H9 (cell line): Measurements from ENCODE around the gene HIC2. TPM values are rescaled to one million over a fixed set of nuclear protein-coding genes. Genes with fewer than 3 reads are reported as not detected.
"Not testable (repeated sequence)": the region's sequence is repeated elsewhere in the genome, so short reads cannot be mapped to it uniquely, and the experiment has no call there.

Experiments
- DNase-seq: peaks from one replicate; pipeline ENCODE4 v3.0.0-alpha.2; 2017
- H2AFZ ChIP-seq: one replicate; pipeline ENCODE4 v1.6.1; 2013; ENCODE audit warnings: mild to moderate bottlenecking, low read length, control low read depth, moderate library complexity
- H2AK5ac ChIP-seq: 2 replicates; pipeline ENCODE4 v1.6.1; 2013; ENCODE audit warnings: low read length, control low read depth, mixed read lengths; ENCODE audit not compliant: insufficient read length
- H2BK120ac ChIP-seq: one replicate; pipeline ENCODE4 v1.6.1; 2013; ENCODE audit warnings: low read depth, mild to moderate bottlenecking, low read length, control low read depth, inconsistent platforms; ENCODE audit not compliant: poor library complexity, severe bottlenecking
- H2BK12ac ChIP-seq: 2 replicates; pipeline ENCODE4 v1.6.1; 2013; ENCODE audit warnings: low read length, control low read depth, mixed read lengths, low read depth; ENCODE audit not compliant: insufficient read length
- H2BK15ac ChIP-seq: 2 replicates; pipeline ENCODE4 v1.6.1; 2013; ENCODE audit warnings: low read depth, low read length, control low read depth
- H2BK20ac ChIP-seq: one replicate; pipeline ENCODE4 v1.6.1; 2013; ENCODE audit warnings: low read depth, mild to moderate bottlenecking, low read length, control low read depth, inconsistent platforms; ENCODE audit not compliant: poor library complexity, severe bottlenecking
- H2BK5ac ChIP-seq: 2 replicates; pipeline ENCODE4 v1.6.1; 2013; ENCODE audit warnings: low read length, control low read depth, mixed read lengths; ENCODE audit not compliant: insufficient read length
- H3K14ac ChIP-seq: 2 replicates; pipeline ENCODE4 v1.6.1; 2013; ENCODE audit warnings: low read length, control low read depth; ENCODE audit not compliant: insufficient read depth
- H3K18ac ChIP-seq: 2 replicates; pipeline ENCODE4 v1.6.1; 2013; ENCODE audit warnings: low read depth, mild to moderate bottlenecking, mixed read lengths, low read length, control low read depth; ENCODE audit not compliant: insufficient read length
- H3K23ac ChIP-seq: 2 replicates; pipeline ENCODE4 v1.6.1; 2013; ENCODE audit warnings: low read length, control low read depth, mixed read lengths, low read depth; ENCODE audit not compliant: insufficient read length
- H3K23me2 ChIP-seq: 2 replicates; pipeline ENCODE4 v1.6.1; 2013; ENCODE audit warnings: low read depth, mild to moderate bottlenecking, mixed read lengths, low read length, control low read depth; ENCODE audit not compliant: insufficient read length, poor library complexity, severe bottlenecking
- H3K27ac ChIP-seq: 2 replicates; pipeline ENCODE4 v1.5.1; 2013; ENCODE audit warnings: low read length, control low read depth, mixed read lengths, low read depth; ENCODE audit not compliant: insufficient read length
- H3K27me3 ChIP-seq: 2 replicates; pipeline ENCODE4 v1.6.1; 2013; ENCODE audit warnings: low read length, control low read depth, inconsistent platforms; ENCODE audit not compliant: insufficient read depth
- H3K4ac ChIP-seq: 2 replicates; pipeline ENCODE4 v1.6.1; 2013; ENCODE audit warnings: low read depth, mild to moderate bottlenecking, control low read depth, inconsistent platforms, low read length, moderate library complexity
- H3K4me1 ChIP-seq: 2 replicates; pipeline ENCODE4 v1.6.1; 2013; ENCODE audit warnings: low read length, control low read depth, inconsistent platforms; ENCODE audit not compliant: insufficient read depth
- H3K4me2 ChIP-seq: 2 replicates; pipeline ENCODE4 v1.6.1; 2013; ENCODE audit warnings: low read length, control low read depth, mixed read lengths; ENCODE audit not compliant: insufficient read length, insufficient read depth
- H3K56ac ChIP-seq: 2 replicates; pipeline ENCODE4 v1.6.1; 2013; ENCODE audit warnings: low read depth, mild to moderate bottlenecking, mixed read lengths, low read length, control low read depth; ENCODE audit not compliant: insufficient read length
- H3K79me1 ChIP-seq: 2 replicates; pipeline ENCODE4 v1.6.1; 2013; ENCODE audit warnings: low read depth, mild to moderate bottlenecking, moderate library complexity, low read length, control low read depth, inconsistent platforms; ENCODE audit not compliant: insufficient read depth, poor library complexity, severe bottlenecking
- H3K79me2 ChIP-seq: 2 replicates; pipeline ENCODE4 v1.6.1; 2013; ENCODE audit warnings: low read length, control low read depth, inconsistent platforms; ENCODE audit not compliant: insufficient read depth
- H3K9ac ChIP-seq: 2 replicates; pipeline ENCODE4 v1.6.1; 2013; ENCODE audit warnings: low read length, control low read depth, mixed read lengths; ENCODE audit not compliant: insufficient read length; ENCODE audit errors: extremely low read depth
- H3K9me3 ChIP-seq: one replicate; pipeline ENCODE4 v1.6.1; 2013; ENCODE audit warnings: low read depth, low read length, inconsistent platforms; ENCODE audit not compliant: control insufficient read depth
- H3T11ph ChIP-seq: one replicate; pipeline ENCODE4 v1.6.1; 2013; ENCODE audit warnings: mild to moderate bottlenecking, low read length, control low read depth, inconsistent platforms
- H4K20me1 ChIP-seq: one replicate; pipeline ENCODE4 v1.6.1; 2013; ENCODE audit not compliant: control insufficient read depth, insufficient read length, insufficient read depth
- H4K5ac ChIP-seq: 2 replicates; pipeline ENCODE4 v1.6.1; 2013; ENCODE audit warnings: low read depth, mild to moderate bottlenecking, mixed read lengths, low read length, control low read depth; ENCODE audit not compliant: insufficient read length
- H4K8ac ChIP-seq: replicated peaks from 2 replicates; pipeline ENCODE4 v1.6.1; 2013; ENCODE audit warnings: low read length, control low read depth, mixed read lengths, low read depth; ENCODE audit not compliant: insufficient read length
- H4K91ac ChIP-seq: 2 replicates; pipeline ENCODE4 v1.6.1; 2013; ENCODE audit warnings: low read depth, mild to moderate bottlenecking, moderate library complexity, mixed read lengths, low read length, control low read depth; ENCODE audit not compliant: insufficient read length
- H3K27ac Mint-ChIP-seq, 3 experiments: 2 replicates in 2 of 3; 3 replicates in 1 of 3; pipeline ENCODE4 v1.8.0; 2020 to 2021; ENCODE audit warnings: mixed read lengths in 3 of 3, mild to moderate bottlenecking in 1 of 3, moderate library complexity in 1 of 3
- H3K27me3 Mint-ChIP-seq: 2 replicates; pipeline ENCODE4 v1.8.0; 2021; ENCODE audit warnings: low read depth, mild to moderate bottlenecking, moderate library complexity, mixed read lengths
- H3K36me3 Mint-ChIP-seq, 3 experiments: 2 replicates in 2 of 3; 3 replicates in 1 of 3; pipeline ENCODE4 v1.8.0; 2020 to 2021; ENCODE audit warnings: low read depth in 3 of 3, mixed read lengths in 3 of 3; ENCODE audit not compliant: insufficient read depth in 1 of 3
- H3K4me1 Mint-ChIP-seq, 2 experiments: 2 replicates each; pipeline ENCODE4 v1.8.0; 2020; ENCODE audit warnings: mixed read lengths in 2 of 2
- H3K4me3 Mint-ChIP-seq, 2 experiments: 2 replicates in 1 of 2; 3 replicates in 1 of 2; pipeline ENCODE4 v1.8.0; 2020 to 2021; ENCODE audit warnings: mild to moderate bottlenecking in 2 of 2, mixed read lengths in 2 of 2, moderate library complexity in 1 of 2
- H3K9me3 Mint-ChIP-seq, 2 experiments: 2 replicates in 1 of 2; 3 replicates in 1 of 2; pipeline ENCODE4 v1.8.0; 2020; ENCODE audit warnings: mild to moderate bottlenecking in 2 of 2, mixed read lengths in 2 of 2, moderate library complexity in 1 of 2
- WGBS: extraction: QIAGEN DNeasy Blood & Tissue Kit; methylation state at CpG from one replicate; pipeline ENCODE4 v1.1.7; 2013; ENCODE audit warnings: missing lambda C conversion rate, low lambda C conversion rate, mixed read lengths; ENCODE audit not compliant: insufficient read length; ENCODE audit errors: extremely low coverage; 5-methylcytosine and 5-hydroxymethylcytosine counted together
- total RNA-seq: library from RNA; stranded (reverse); gene quantifications from 2 replicates; pipeline ENCODE4 v1.2.1, GENCODE V29; 2021

HIC2 gene
- total RNA-seq, 1 experiment from 2014 or later: 24.9 TPM

DNA sequence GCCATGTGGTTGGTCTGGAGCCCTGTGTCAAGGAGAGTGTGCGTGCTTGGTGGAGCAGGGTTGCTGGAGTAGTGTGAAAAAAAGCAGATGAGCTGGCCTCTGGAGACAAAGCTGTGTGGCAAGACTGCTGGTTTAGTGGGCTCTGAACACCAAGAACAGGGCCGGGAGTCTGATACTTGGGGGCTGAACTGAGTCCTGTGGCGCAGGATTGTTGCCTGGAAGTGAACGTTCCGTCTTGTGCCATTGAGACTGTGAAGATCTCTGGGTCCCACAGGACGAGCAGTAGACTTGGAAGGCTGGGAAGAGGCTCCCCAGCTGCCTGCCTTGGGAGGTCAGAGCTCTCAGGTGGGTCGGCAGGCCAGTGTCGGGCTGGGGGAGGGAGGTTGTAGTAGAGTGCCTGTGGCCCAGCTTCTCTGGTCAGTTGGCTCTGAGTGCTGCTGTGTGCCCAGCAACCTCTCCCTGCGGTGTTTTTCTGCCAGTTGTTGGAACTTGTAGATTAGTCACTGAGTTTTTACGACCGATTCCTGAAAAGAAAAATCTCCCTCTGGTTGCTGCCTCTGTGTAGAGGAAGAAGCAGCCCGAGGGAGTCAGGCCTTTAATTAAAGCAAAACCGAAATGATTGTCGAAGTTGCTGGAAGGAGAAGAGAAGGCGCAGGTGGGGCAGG, 1.9 kb downstream of the HIC2 start:
- not testable (repeated sequence) for H3K18ac ChIP-seq, H3K4me1 Mint-ChIP-seq, H2BK120ac ChIP-seq, H3K27ac ChIP-seq, H3K36me3 Mint-ChIP-seq, H3K9me3 Mint-ChIP-seq, H4K5ac ChIP-seq, H3K9me3 ChIP-seq, H3K23ac ChIP-seq, H3K79me2 ChIP-seq, H3T11ph ChIP-seq, H3K27me3 ChIP-seq, H3K27ac Mint-ChIP-seq, H2BK12ac ChIP-seq, DNase-seq, H4K20me1 ChIP-seq, H4K91ac ChIP-seq, H2BK20ac ChIP-seq, H2AK5ac ChIP-seq, H2AFZ ChIP-seq, H3K9ac ChIP-seq, H3K4me1 ChIP-seq, H3K79me1 ChIP-seq, H3K23me2 ChIP-seq, H4K8ac ChIP-seq, H3K4me3 Mint-ChIP-seq, H2BK5ac ChIP-seq, H3K27me3 Mint-ChIP-seq, H3K4me2 ChIP-seq, H3K14ac ChIP-seq, H3K4ac ChIP-seq, H3K56ac ChIP-seq, H2BK15ac ChIP-seq
- no CpG with 5 or more reads among the region's 15 CpGs for WGBS

GRCh38 chr22:21420180-21420763, 3.1 kb downstream of the HIC2 start:
- not testable (repeated sequence) for H3K23ac ChIP-seq, H3K4me3 Mint-ChIP-seq, H3K56ac ChIP-seq, H2BK12ac ChIP-seq, H3K4ac ChIP-seq, H2BK20ac ChIP-seq, H4K20me1 ChIP-seq, H3K9ac ChIP-seq, H3K79me1 ChIP-seq, H3K14ac ChIP-seq, H2BK5ac ChIP-seq, H3K9me3 ChIP-seq, H4K91ac ChIP-seq, H3K9me3 Mint-ChIP-seq, H3K18ac ChIP-seq, H3K27me3 ChIP-seq, H3K4me1 ChIP-seq, H2AFZ ChIP-seq, DNase-seq, H3K27me3 Mint-ChIP-seq, H2AK5ac ChIP-seq, H3K27ac ChIP-seq, H4K8ac ChIP-seq, H3K4me1 Mint-ChIP-seq, H3K23me2 ChIP-seq, H2BK120ac ChIP-seq, H3K36me3 Mint-ChIP-seq, H3K79me2 ChIP-seq, H3K4me2 ChIP-seq, H3K27ac Mint-ChIP-seq, H4K5ac ChIP-seq, H2BK15ac ChIP-seq, H3T11ph ChIP-seq
- WGBS: no CpG with 5 or more reads among the region's 19 CpGs
